SH-SY5Y (cell line): ENCODE results near the gene LIN7C.

Experiments used
- GATA2 ChIP-seq: IDR thresholded peaks from 2 replicates; pipeline ENCODE4 v1.6.1; 2011; ENCODE audit warnings: mild to moderate bottlenecking, low read depth, low read length
- GATA3 ChIP-seq: IDR thresholded peaks from 2 replicates; pipeline ENCODE4 v1.6.1; 2011; ENCODE audit warnings: low read depth, mild to moderate bottlenecking, low read length, moderate library complexity

Gene LIN7C

DNA sequence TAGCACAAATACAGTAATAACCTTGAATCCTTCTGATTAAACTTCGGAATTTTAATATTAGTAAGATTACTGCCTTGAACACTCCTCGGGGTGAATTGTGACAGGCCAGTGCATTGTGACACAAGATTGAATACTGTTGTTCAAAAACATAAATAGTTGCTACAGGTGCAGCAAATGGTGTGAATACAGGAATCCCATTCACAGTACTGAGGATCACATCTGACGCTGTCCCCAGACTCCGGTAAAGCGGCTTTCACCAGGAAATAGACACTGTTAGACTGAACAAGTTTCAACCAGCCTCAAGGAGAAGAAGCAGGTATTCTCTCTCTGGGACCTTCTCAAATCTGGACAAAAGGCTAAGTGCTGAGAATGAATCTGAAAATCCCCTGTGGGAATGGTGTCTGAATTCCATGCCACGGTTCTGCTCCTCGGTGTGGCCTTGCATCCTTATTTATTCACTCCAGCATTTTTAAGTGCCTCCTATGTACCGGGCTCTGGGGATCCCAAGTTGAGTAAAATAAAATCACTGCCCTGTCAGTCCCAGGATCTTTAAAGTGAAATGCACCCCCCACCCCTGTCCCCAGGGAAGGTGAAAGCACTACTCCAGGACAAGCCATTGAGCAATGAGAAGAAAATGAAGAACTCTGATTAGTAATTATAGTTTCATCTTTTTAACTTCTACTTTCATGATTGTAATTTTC lies 37.4 kb downstream of the LIN7C start:
- TF ChIP-seq GATA3: no peak
- TF ChIP-seq GATA2: no peak

- TF ChIP-seq GATA2 (no peak), GATA3 (no peak)
Observed at GRCh38 chr11:27468209-27468994, 38.2 kb downstream of the LIN7C start.

DNA sequence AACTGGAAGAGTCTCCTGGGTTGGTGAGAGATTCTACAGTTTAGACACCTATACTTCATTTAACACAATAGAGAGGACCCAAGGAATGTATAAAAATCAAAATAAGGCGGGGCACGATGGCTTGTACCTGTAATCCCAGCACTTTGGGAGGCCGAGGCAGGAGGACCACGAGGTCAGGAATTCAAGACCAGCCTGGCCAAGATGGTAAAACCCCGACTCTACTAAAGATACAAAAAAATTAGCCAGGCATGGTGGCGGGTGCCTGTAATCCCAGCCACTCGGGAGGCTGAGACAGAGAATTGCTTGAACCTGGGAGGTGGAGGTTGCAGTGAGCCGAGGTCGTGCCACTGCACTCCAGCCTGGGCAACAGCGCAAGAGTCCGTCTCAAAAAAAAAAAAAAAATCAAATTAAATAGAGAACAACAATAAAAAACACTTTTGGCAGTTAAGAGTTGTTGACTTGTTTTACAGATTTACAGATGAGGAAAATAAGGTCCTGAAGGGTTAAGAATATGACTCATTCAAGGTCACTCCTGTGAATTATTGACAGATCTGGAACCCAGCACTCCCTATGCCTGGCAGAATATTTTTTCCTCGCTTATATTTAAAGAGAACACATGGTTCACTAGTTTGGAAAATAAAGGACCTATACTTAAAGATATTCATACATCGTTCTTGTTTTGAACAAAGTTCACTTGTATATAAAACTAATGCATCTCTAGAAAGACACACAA lies 39.2 kb downstream of the LIN7C start:
- no peak for TF ChIP-seq GATA2
- TF ChIP-seq GATA3: no peak

DNA sequence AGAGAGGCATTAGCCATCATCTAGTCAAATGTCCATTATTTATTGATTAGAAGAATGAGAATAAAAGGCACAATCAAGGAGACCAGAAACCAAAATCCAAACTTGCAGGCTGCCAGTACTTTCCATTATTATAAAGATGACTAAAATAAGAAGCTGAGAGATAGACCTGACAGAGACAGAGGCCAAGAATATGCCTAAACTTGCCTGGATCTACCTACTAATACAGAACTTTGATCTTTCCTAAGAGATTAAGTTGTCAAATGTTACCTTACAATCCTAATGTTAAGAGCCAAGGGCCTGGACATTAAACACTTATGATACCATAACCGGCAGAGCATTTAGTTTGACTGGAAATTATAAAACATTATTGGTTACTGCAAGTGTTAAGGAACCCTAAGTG lies 40.2 kb downstream of the LIN7C start:
- TF ChIP-seq GATA3 (no peak), GATA2 (no peak)

- TF ChIP-seq GATA2: no peak
- TF ChIP-seq GATA3: no peak
Observed at GRCh38 chr11:27465629-27466028, 40.9 kb downstream of the LIN7C start.

- TF ChIP-seq GATA2: no peak
- no peak for TF ChIP-seq GATA3
Observed at GRCh38 chr11:27464909-27465308, 41.7 kb downstream of the LIN7C start.

- TF ChIP-seq GATA3 (no peak), GATA2 (no peak)
Observed at GRCh38 chr11:27464289-27464696, 42.3 kb downstream of the LIN7C start.

DNA sequence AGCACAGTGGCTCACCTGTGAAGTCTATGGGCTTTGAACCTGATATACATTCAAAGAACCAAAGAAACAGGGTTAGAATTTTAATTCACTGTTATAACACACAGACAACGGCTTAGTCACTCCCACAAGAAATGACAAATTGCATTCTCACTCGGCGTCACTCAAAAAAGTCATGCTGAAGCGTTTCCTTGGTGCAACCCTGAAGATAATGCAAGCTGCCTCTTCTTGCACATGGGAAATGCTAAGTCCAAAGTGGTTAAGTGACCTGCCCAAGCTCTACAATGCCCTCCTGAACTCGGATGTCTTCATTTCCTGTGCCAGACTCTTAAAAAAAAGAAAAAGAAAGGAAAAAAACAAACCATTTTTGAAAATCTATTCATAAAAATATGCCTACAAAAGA lies 44.0 kb downstream of the LIN7C start:
- TF ChIP-seq GATA2 (no peak), GATA3 (no peak)

GRCh38 chr11:27460158-27460978 lies 46.2 kb downstream of the LIN7C start:
- no peak for TF ChIP-seq GATA2
- TF ChIP-seq GATA3: no peak

- no peak for TF ChIP-seq GATA3
- no peak for TF ChIP-seq GATA2
Observed at GRCh38 chr11:27459191-27459590, 47.4 kb downstream of the LIN7C start.

- TF ChIP-seq GATA2 (no peak), GATA3 (no peak)
Observed at GRCh38 chr11:27458182-27458581, 48.4 kb downstream of the LIN7C start.

DNA sequence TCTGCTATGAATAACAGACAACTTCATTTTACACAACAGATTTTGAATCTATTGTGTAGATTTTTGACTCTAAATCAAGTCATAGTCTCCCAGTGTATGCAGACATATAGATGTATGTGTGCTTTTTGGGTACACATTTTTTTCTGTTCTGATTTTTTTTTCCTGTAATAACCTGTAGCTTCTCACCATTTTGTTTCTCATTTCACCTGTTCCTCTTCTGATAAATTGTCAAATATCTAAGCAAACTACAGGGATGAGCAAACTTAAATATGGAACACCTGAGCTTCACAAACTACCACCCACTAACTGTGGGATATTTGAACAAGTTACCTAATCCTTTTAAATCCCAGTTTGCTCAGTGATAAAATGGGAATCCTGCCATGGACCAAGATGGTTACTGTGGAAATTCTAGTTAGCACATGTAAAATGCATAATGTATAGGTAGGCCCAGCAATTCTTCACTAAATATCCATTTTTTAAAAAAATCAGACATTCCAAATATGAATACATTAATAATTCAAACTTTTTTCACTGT lies 49.7 kb downstream of the LIN7C start:
- TF ChIP-seq GATA2 (no peak), GATA3 (no peak)

DNA sequence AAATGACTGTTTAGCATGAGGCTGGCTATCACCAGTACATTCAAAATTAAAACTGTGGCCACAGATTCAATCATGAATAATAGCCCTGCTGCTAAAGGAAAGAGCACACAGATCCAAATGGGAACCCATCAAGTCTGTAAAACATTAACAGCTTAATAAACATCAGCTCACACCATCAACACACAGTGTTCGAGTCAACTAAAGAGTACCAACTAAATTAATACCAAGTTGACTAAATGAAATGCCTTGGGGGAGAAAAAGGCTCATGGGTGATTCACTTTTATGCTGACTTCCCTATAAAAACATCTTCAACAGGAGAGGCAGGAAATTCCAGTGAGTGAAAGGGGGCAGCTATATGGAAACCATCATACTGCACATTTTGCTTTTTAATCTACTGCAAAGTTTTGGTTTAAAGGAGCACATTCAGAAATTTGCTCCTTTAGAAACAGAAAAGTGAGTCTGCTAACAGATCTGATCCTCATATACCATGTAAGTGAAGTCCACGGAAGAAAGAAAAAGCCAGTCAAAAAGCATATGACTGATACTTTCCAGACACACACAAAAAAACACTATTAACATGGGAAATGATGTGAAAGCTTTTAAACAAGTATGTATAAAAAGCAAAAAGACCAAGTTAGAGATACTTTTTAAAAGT lies 50.3 kb downstream of the LIN7C start:
- no peak for TF ChIP-seq GATA2
- TF ChIP-seq GATA3: no peak

DNA sequence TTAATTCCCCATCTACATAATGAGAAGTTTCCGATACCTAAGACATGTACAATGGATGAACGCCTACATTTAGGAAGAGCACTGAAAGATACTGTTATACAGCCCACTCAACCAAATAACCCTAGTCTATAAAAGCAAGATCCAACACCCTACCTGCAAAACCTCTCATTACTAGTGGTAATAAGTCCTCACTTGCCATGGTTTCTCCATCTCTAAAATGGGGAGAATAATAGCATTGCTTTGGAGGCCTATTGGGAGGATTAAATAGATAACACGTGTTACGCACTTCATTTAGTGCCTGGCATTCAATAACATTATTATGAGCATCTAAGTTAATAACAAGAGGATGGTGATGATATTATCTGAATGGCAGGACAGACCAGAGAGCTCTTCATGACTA lies 50.9 kb downstream of the LIN7C start:
- no peak for TF ChIP-seq GATA3
- TF ChIP-seq GATA2: no peak
